Measurements from ENCODE around the gene PTPRH.

GRCh38 chr19:55229145-55229788, 20.0 kb upstream of the PTPRH start:
- TF ChIP-seq REST (IDR thresholded peaks at IDR 0.05; ENCODE audit: insufficient replicate concordance, low read depth) (no peak), POLR2AphosphoS5 (IDR thresholded peaks at IDR 0.05; ENCODE audit: low read depth) (no peak), CTCF (IDR thresholded peaks at IDR 0.05; ENCODE audit: insufficient read depth, low read length) (no peak), SPI1 (IDR thresholded peaks at IDR 0.05; ENCODE audit: borderline replicate concordance, low read depth) (no peak), GABPA (IDR thresholded peaks at IDR 0.05; ENCODE audit: low read depth) (no peak)

All from HL-60 (cell line).